Measurements from ENCODE around the gene OXA1L.

OXA1L gene

DNA sequence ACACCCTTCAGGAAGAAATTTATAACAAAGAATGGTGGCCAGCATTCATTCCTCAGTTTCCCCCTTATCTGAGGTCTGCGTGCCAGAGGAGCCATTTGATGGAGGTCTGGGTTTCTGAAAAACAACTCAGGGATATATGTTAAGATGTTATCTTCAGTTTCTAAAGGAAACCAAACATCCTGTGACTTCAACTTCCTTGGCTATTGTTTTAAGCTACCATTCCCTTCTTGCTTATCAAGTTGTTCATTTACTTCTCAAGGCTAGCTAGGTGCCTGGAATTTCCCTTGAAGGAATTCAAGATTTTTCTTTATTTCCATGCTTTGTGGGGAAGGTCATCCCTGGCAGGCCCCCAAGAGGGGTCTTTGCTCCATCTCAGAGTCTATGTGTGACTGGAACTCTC lies 27.1 kb upstream of the OXA1L start:
- no peaks in the 10 kb centered on the region for H3K9me2 ChIP-seq (replicated peaks; ENCODE audit: control insufficient read depth, low read length)
- no peaks in the 10 kb centered on the region for H3K79me2 ChIP-seq (ENCODE audit: control insufficient read depth, low read length)
- no peak overlapping the region for H3K27ac ChIP-seq (ENCODE audit: low read depth, low read length)
- 0 out of 2 replicates have a peak, but pooled peaks cover 2% of the 10 kb centered on the region for H3K27me3 ChIP-seq (ENCODE audit: control insufficient read depth, low read length)
- no peaks in the 10 kb centered on the region for H3K36me3 ChIP-seq (ENCODE audit: control insufficient read depth, low read length)
- H4K20me1 ChIP-seq (ENCODE audit: control insufficient read depth, insufficient read depth, low read depth, low read length) = no peaks in the 10 kb centered on the region
- peaks cover 3% of the 10 kb centered on the region; the same call in 1 of the 2 replicates for H3K4me1 ChIP-seq (ENCODE audit: control insufficient read depth, low read length)
- H3K4me2 ChIP-seq (ENCODE audit: low read length) = no peak overlapping the region
- 0 out of 2 replicates have a peak, but pooled peaks cover 2% of the 10 kb centered on the region for H3K9me3 ChIP-seq (ENCODE audit: control insufficient read depth, insufficient read depth, low read length)
- TF ChIP-seq EZH2phosphoT487 (IDR thresholded peaks at IDR 0.05; ENCODE audit: borderline replicate concordance, low read length) = no peak
- TF ChIP-seq, protein P1, sequence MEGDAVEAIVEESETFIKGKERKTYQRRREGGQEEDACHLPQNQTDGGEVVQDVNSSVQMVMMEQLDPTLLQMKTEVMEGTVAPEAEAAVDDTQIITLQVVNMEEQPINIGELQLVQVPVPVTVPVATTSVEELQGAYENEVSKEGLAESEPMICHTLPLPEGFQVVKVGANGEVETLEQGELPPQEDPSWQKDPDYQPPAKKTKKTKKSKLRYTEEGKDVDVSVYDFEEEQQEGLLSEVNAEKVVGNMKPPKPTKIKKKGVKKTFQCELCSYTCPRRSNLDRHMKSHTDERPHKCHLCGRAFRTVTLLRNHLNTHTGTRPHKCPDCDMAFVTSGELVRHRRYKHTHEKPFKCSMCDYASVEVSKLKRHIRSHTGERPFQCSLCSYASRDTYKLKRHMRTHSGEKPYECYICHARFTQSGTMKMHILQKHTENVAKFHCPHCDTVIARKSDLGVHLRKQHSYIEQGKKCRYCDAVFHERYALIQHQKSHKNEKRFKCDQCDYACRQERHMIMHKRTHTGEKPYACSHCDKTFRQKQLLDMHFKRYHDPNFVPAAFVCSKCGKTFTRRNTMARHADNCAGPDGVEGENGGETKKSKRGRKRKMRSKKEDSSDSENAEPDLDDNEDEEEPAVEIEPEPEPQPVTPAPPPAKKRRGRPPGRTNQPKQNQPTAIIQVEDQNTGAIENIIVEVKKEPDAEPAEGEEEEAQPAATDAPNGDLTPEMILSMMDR (IDR thresholded peaks at IDR 0.05; ENCODE audit: low read depth, low read length, poor library complexity, severe bottlenecking) = no peak
- H3F3A ChIP-seq (ENCODE audit: control insufficient read depth, insufficient read depth) = no peaks in the 10 kb centered on the region
- no peak overlapping the region for H3K4me3 ChIP-seq (ENCODE audit: low read length)

DNA sequence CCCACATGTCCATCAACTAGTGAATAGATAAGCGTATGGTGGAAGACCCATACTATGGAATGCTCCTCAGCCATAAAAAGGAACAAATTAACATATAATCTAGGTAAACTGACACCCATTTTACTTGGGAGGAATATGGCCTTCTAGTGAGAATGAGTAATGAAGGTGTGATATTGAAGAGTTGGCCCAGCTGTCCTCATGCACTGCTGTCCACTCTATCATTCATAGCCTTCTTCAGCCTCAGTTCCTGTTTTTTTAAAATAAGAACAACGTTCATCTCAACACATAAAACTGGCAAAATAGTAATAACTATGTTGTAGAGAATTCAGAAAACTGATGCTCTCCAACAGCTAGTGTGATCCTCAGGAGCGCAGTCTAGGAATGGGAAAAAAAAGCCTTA lies 26.5 kb upstream of the OXA1L start:
- peaks cover 3% of the 10 kb centered on the region; the same call in 1 of the 2 replicates for H3K4me1 ChIP-seq (ENCODE audit: control insufficient read depth, low read length)
- H3K9me2 ChIP-seq (replicated peaks; ENCODE audit: control insufficient read depth, low read length) = no peaks in the 10 kb centered on the region
- no peak overlapping the region for H3K4me2 ChIP-seq (ENCODE audit: low read length)
- H3K79me2 ChIP-seq (ENCODE audit: control insufficient read depth, low read length) = no peaks in the 10 kb centered on the region
- 0 out of 2 replicates have a peak, but pooled peaks cover 2% of the 10 kb centered on the region for H3K9me3 ChIP-seq (ENCODE audit: control insufficient read depth, insufficient read depth, low read length)
- no peak overlapping the region for H3K4me3 ChIP-seq (ENCODE audit: low read length)
- H3F3A ChIP-seq (ENCODE audit: control insufficient read depth, insufficient read depth) = no peaks in the 10 kb centered on the region
- H3K27ac ChIP-seq (ENCODE audit: low read depth, low read length) = no peak overlapping the region
- H3K36me3 ChIP-seq (ENCODE audit: control insufficient read depth, low read length) = no peaks in the 10 kb centered on the region
- no peak for TF ChIP-seq EZH2phosphoT487 (IDR thresholded peaks at IDR 0.05; ENCODE audit: borderline replicate concordance, low read length)
- TF ChIP-seq, protein P1 (IDR thresholded peaks at IDR 0.05; ENCODE audit: low read depth, low read length, poor library complexity, severe bottlenecking) = no peak
- H3K27me3 ChIP-seq (ENCODE audit: control insufficient read depth, low read length) = 0 out of 2 replicates have a peak, but pooled peaks cover 2% of the 10 kb centered on the region
- no peaks in the 10 kb centered on the region for H4K20me1 ChIP-seq (ENCODE audit: control insufficient read depth, insufficient read depth, low read depth, low read length)

DNA sequence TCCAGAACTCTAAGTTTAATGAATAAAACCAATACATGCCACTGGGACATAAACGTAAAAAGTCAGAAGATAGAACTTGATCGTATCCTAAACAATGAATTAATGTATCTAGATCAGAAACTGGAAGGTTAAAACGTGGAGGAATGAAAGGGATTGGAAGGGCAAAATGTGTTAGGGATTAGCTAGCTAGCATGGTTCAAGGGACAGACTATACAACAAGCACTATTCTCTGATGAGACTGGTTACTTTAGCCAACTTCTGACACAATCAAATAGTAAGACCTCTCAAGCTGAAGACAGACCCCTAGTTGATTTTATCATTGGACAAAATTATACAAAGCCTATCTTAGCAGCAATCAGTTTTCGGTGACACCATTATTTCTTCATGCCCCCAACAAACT lies 18.7 kb upstream of the OXA1L start:
- no peak for TF ChIP-seq EZH2phosphoT487 (IDR thresholded peaks at IDR 0.05; ENCODE audit: borderline replicate concordance, low read length)
- TF ChIP-seq, protein P1 (IDR thresholded peaks at IDR 0.05; ENCODE audit: low read depth, low read length, poor library complexity, severe bottlenecking) = no peak
- H3F3A ChIP-seq (ENCODE audit: control insufficient read depth, insufficient read depth) = peaks cover 6% of the 10 kb centered on the region
- no peaks in the 10 kb centered on the region for H4K20me1 ChIP-seq (ENCODE audit: control insufficient read depth, insufficient read depth, low read depth, low read length)

More for the DNA sequence above, 18.7 kb upstream of the OXA1L start:
- Histone ChIP-seq H3K4me3 (ENCODE audit: low read length) (no peak overlapping the region), H3K9me3 (ENCODE audit: control insufficient read depth, insufficient read depth, low read length) (no peaks in the 10 kb centered on the region), H3K79me2 (ENCODE audit: control insufficient read depth, low read length) (no peaks in the 10 kb centered on the region), H3K27ac (ENCODE audit: low read depth, low read length) (no peak overlapping the region), H3K4me2 (ENCODE audit: low read length) (no peak overlapping the region), H3K9me2 (replicated peaks; ENCODE audit: control insufficient read depth, low read length) (no peaks in the 10 kb centered on the region), H3K4me1 (ENCODE audit: control insufficient read depth, low read length) (peaks cover 22% of the 10 kb centered on the region), H3K36me3 (ENCODE audit: control insufficient read depth, low read length) (no peaks in the 10 kb centered on the region), H3K27me3 (ENCODE audit: control insufficient read depth, low read length) (0 out of 2 replicates have a peak, but pooled peaks cover 2% of the 10 kb centered on the region)

Data from DOHH2 (cell line).